HepG2 (cell line): ENCODE measurements around the gene UNC5B. TPM values are rescaled to one million over a fixed set of nuclear protein-coding genes. Genes with fewer than 3 reads are reported as not detected.
A peak's percentile ranks its signal among the peaks of the same experiment; 100 is the strongest.

Experiments
- BATF2 ChIP-seq: sonication (generic); formaldehyde crosslinking; IDR thresholded peaks from 2 replicates; pipeline ENCODE4 v1.8.0; 2022; ENCODE audit warnings: mild to moderate bottlenecking, missing genetic modification reagents, moderate library complexity
- CCDC6 ChIP-seq: sonication (generic); formaldehyde crosslinking; IDR thresholded peaks from 2 replicates; pipeline ENCODE4 v1.8.1; 2022; ENCODE audit warnings: mild to moderate bottlenecking, missing genetic modification reagents, moderate library complexity
- CENPX ChIP-seq: sonication (generic); formaldehyde crosslinking; IDR thresholded peaks from 2 replicates; pipeline ENCODE4 v1.9.0; 2021; ENCODE audit warnings: mild to moderate bottlenecking, missing genetic modification reagents, moderate library complexity
- ELF1 ChIP-seq: sonication (generic); formaldehyde crosslinking; IDR thresholded peaks from 2 replicates; pipeline ENCODE4 v1.4.0; 2020; ENCODE audit warnings: missing genetic modification reagents
- FOXJ3 ChIP-seq: sonication (generic); formaldehyde crosslinking; IDR thresholded peaks from 2 replicates; pipeline ENCODE4 v1.4.0; 2020; ENCODE audit warnings: missing genetic modification reagents, mild to moderate bottlenecking, borderline replicate concordance
- FOXK1 ChIP-seq: sonication (generic); formaldehyde crosslinking; IDR thresholded peaks from 2 replicates; pipeline ENCODE4 v1.4.0; 2020; ENCODE audit warnings: low read depth, missing genetic modification reagents, borderline replicate concordance
- GABPB1 ChIP-seq: IDR thresholded peaks from 2 replicates; pipeline ENCODE4 v1.6.1; 2016; ENCODE audit warnings: mild to moderate bottlenecking, missing genetic modification reagents, moderate library complexity, missing compliant biosample characterization
- HCFC1 ChIP-seq: fragments of 150-350 bp; IDR thresholded peaks from 2 replicates; pipeline ENCODE4 v1.6.1; 2014; ENCODE audit warnings: low read depth, low read length
- HOXA3 ChIP-seq: sonication (generic); formaldehyde crosslinking; IDR thresholded peaks from 2 replicates; pipeline ENCODE4 v1.5.0; 2020; ENCODE audit warnings: missing genetic modification reagents
- IRF1 ChIP-seq: sonication (generic); formaldehyde crosslinking; IDR thresholded peaks from 2 replicates; pipeline ENCODE4 v1.4.0; 2020; ENCODE audit warnings: low read depth, mild to moderate bottlenecking, missing genetic modification reagents
- MLXIP ChIP-seq: sonication (generic); formaldehyde crosslinking; IDR thresholded peaks from 2 replicates; pipeline ENCODE4 v1.9.0; 2021; ENCODE audit warnings: missing genetic modification reagents, borderline replicate concordance
- PITX1 ChIP-seq: sonication (generic); formaldehyde crosslinking; IDR thresholded peaks from 2 replicates; pipeline ENCODE4 v1.5.1; 2020; ENCODE audit warnings: mild to moderate bottlenecking, missing genetic modification reagents
- SP140L ChIP-seq: sonication (generic); formaldehyde crosslinking; IDR thresholded peaks from 2 replicates; pipeline ENCODE4 v1.4.0; 2020; ENCODE audit warnings: missing genetic modification reagents, borderline replicate concordance
- TEAD3 ChIP-seq: optimal IDR thresholded peaks from 2 replicates; pipeline ENCODE3; 2016; ENCODE audit warnings: borderline replicate concordance
- ZFP1 ChIP-seq: IDR thresholded peaks from 2 replicates; pipeline ENCODE4 v1.6.1; 2016
- ZNF101 ChIP-seq: sonication (generic); formaldehyde crosslinking; IDR thresholded peaks from 2 replicates; pipeline ENCODE4 v1.4.0; 2020; ENCODE audit warnings: mild to moderate bottlenecking, low read depth, missing genetic modification reagents, borderline replicate concordance
- ZNF136 ChIP-seq: sonication (generic); formaldehyde crosslinking; IDR thresholded peaks from 2 replicates; pipeline ENCODE4 v1.8.1; 2022; ENCODE audit warnings: low read depth, mild to moderate bottlenecking, moderate library complexity, missing genetic modification reagents
- ZNF274 ChIP-seq: sonication (generic); formaldehyde crosslinking; IDR thresholded peaks from 2 replicates; pipeline ENCODE4 v1.5.1; 2020; ENCODE audit warnings: mild to moderate bottlenecking, missing genetic modification reagents
- ZNF296 ChIP-seq: sonication (generic); formaldehyde crosslinking; conservative IDR thresholded peaks from 2 replicates; pipeline ENCODE4 v1.5.0; 2020; ENCODE audit warnings: mild to moderate bottlenecking, missing genetic modification reagents
- ZNF33B ChIP-seq: sonication (generic); formaldehyde crosslinking; IDR thresholded peaks from 2 replicates; pipeline ENCODE4 v1.5.1; 2020; ENCODE audit warnings: mild to moderate bottlenecking, missing genetic modification reagents
- ZNF343 ChIP-seq: sonication (generic); formaldehyde crosslinking; IDR thresholded peaks from 2 replicates; pipeline ENCODE4 v1.4.0; 2020; ENCODE audit warnings: mild to moderate bottlenecking, missing genetic modification reagents
- ZNF512B ChIP-seq: sonication (generic); formaldehyde crosslinking; IDR thresholded peaks from 2 replicates; pipeline ENCODE4 v1.5.1; 2020; ENCODE audit warnings: missing genetic modification reagents, mild to moderate bottlenecking, borderline replicate concordance
- ZNF557 ChIP-seq: sonication (generic); formaldehyde crosslinking; IDR thresholded peaks from 2 replicates; pipeline ENCODE4 v1.4.0; 2020; ENCODE audit warnings: missing genetic modification reagents
- ZNF652 ChIP-seq: IDR thresholded peaks from 2 replicates; pipeline ENCODE4 v1.6.1; 2016; ENCODE audit warnings: low read depth, borderline replicate concordance
- polyA plus RNA-seq, 8 experiments: library from polyadenylated mRNA; depleted of rRNA in 3 of 8; stranded (reverse) in 7 of 8; unstranded in 1 of 8; fragments of >200 nt; fragmentation: Illumina TruSeq in 4 of 8; extraction: Trizol in 4 of 8; gene quantifications; 2 replicates each; pipeline versions ENCODE4 v1.2.1 to v1.2.3, GENCODE V29; 2011 to 2016; ENCODE audit warnings: low read depth in 4 of 8, missing spikeins in 1 of 8, mixed read lengths in 1 of 8; ENCODE audit not compliant: insufficient read depth in 1 of 8
- total RNA-seq, 5 experiments: library from RNA; depleted of rRNA; stranded (reverse); fragments of >200 nt; fragmentation: Illumina TruSeq; extraction: Trizol; gene quantifications; 2 replicates each; pipeline ENCODE4 v1.2.3, GENCODE V29; 2016; ENCODE audit warnings: low read depth in 1 of 5

Gene UNC5B
- total and polyA plus RNA-seq, 2 of the 13 experiments (the other 11 are each of a cell fraction or from before 2014, with no cell fraction given) = 0.07 TPM

GRCh38 chr10:71334221-71334791 lies 121.9 kb downstream of the UNC5B start (continued):
- TF ChIP-seq ZNF274 (no peak), GABPB1 (CRISPR knock-in tag) (peak; percentile 41; the same call in 1 of the 2 replicates), HCFC1 (no peak), BATF2 (no peak), SP140L (CRISPR knock-in tag) (peak; percentile 44; the same call in 1 of the 2 replicates), HOXA3 (peak; percentile 66), ZNF101 (CRISPR knock-in tag) (no peak), ZNF557 (CRISPR knock-in tag) (no peak), TEAD3 (CRISPR knock-in tag) (peak; percentile 67), MLXIP (CRISPR knock-in tag) (no peak), ELF1 (CRISPR knock-in tag) (no peak), ZNF343 (no peak), ZNF296 (no peak), FOXJ3 (CRISPR knock-in tag) (peak; percentile 56; the same call in 1 of the 2 replicates), CENPX (CRISPR knock-in tag) (no peak), PITX1 (CRISPR knock-in tag) (peak; percentile 71), ZNF33B (no peak), ZNF512B (CRISPR knock-in tag) (no peak), IRF1 (CRISPR knock-in tag) (no peak), ZNF136 (CRISPR knock-in tag) (no peak), ZNF652 (CRISPR knock-in tag) (no peak), FOXK1 (CRISPR knock-in tag) (peak; percentile 64; the same call in 1 of the 2 replicates), CCDC6 (CRISPR knock-in tag) (peak; percentile 44; the same call in 1 of the 2 replicates), ZFP1 (no peak; the same call in 1 of the 2 replicates)
